Gastrocnemius medialis (tissue), 4 donors: ENCODE results near the gene EXOC3L4. TPM values are rescaled to one million over a fixed set of nuclear protein-coding genes. Genes with fewer than 3 reads are reported as not detected.

Experiments
- ATAC-seq, 2 donors: fragments of 150-250 bp; one replicate each; pipeline ENCODE4 v1.9.1; 2016
- DNase-seq, 2 donors: peaks; one replicate each; pipeline ENCODE4 v3.0.0-alpha.2; 2019
- H3K27ac ChIP-seq, 4 donors: fragments of 200-600 bp; sonication (generic); 1 replicate in 1 of 4; 2 replicates in 3 of 4; pipeline ENCODE4 v1.5.1; 2016 to 2018; ENCODE audit warnings: mild to moderate bottlenecking in 2 of 4, moderate library complexity in 1 of 4
- H3K27me3 ChIP-seq, 3 donors: fragments of 200-600 bp; sonication (generic) in 2 of 3; 1 replicate in 1 of 3; 2 replicates in 2 of 3; pipeline versions ENCODE4 v1.5.1 to v1.6.0; 2016 to 2019; ENCODE audit warnings: mild to moderate bottlenecking in 1 of 3, moderate library complexity in 1 of 3
- H3K36me3 ChIP-seq, 2 donors: fragments of 200-600 bp; sonication (generic) in 1 of 2; one replicate each; pipeline ENCODE4 v1.5.1; 2017 to 2018
- H3K4me1 ChIP-seq, 2 donors: fragments of 200-600 bp; sonication (generic) in 1 of 2; one replicate each; pipeline ENCODE4 v1.5.1; 2016 to 2017; ENCODE audit warnings: mild to moderate bottlenecking in 2 of 2
- H3K4me3 ChIP-seq, 4 donors: fragments of 200-600 bp; sonication (generic) in 3 of 4; 1 replicate in 1 of 4; 2 replicates in 3 of 4; pipeline ENCODE4 v1.5.1; 2016 to 2019; ENCODE audit warnings: mild to moderate bottlenecking in 2 of 4
- H3K9me3 ChIP-seq, 3 donors: fragments of 200-600 bp; sonication (generic) in 2 of 3; 1 replicate in 1 of 3; 2 replicates in 2 of 3; pipeline ENCODE4 v1.5.1; 2016 to 2019
- CTCF ChIP-seq, 5 experiments: fragments of 450-650 bp in 3 of 5; fragments of 200-600 bp in 2 of 5; sonication (generic) in 2 of 5; IDR thresholded peaks in 4 of 5; conservative IDR thresholded peaks in 1 of 5; 1 replicate in 4 of 5; 2 replicates in 1 of 5; pipeline ENCODE4 v1.5.1; 2016 to 2019; ENCODE audit warnings: antibody characterized with exemption in 5 of 5, mild to moderate bottlenecking in 3 of 5, moderate library complexity in 3 of 5
- POLR2A ChIP-seq, 2 donors: fragments of 450-650 bp; IDR thresholded peaks; one replicate each; pipeline ENCODE4 v1.6.1; 2017; ENCODE audit warnings: antibody characterized with exemption in 2 of 2, mild to moderate bottlenecking in 2 of 2, moderate library complexity in 2 of 2
- in situ Hi-C, 4 donors: fragments of 200-750 bp; cut with MboI; loops; one replicate each; pipeline versions ENCODE4 v1.15.0 to v1.8.0; 2017; ENCODE audit warnings: low sequenced_read_pairs in 4 of 4
- intact Hi-C: fragments of 100-400 bp; cut with DNase I; formaldehyde crosslinking; loops from one replicate; pipeline ENCODE4 v1.15.1; 2023; ENCODE audit warnings: low total_unique reads
- total RNA-seq, 4 donors: library from RNA; depleted of rRNA; stranded (reverse); fragments of >200 nt; gene quantifications; one replicate each; pipeline versions ENCODE4 v1.1.0 to v1.2.3, GENCODE V29; 2016

The EXOC3L4 gene
- total RNA-seq, 4 donors from 2014 or later = 0.35 to 2.4 TPM; not detected in 2

- in situ Hi-C loops = no loop called here
- no peak overlapping the region for H3K4me3 ChIP-seq
- H3K27ac ChIP-seq = no peak overlapping the region
- no peaks in the 10 kb centered on the region for H3K36me3 ChIP-seq
- TF ChIP-seq POLR2A (IDR thresholded peaks at IDR 0.05) = no peak
- TF ChIP-seq CTCF (IDR thresholded peaks at IDR 0.05 in 4 of 5, conservative IDR thresholded peaks at IDR 0.05 in 1 of 5) = no peak
- H3K9me3 ChIP-seq = no peaks in the 10 kb centered on the region
- DNase-seq = no peak
- peaks cover 8 to 17% of the 10 kb centered on the region in 2 donors for H3K4me1 ChIP-seq
- no peaks in the 10 kb centered on the region for H3K27me3 ChIP-seq
- no peak for ATAC-seq
- intact Hi-C loops = no loop called here
Observed at GRCh38 chr14:103072595-103073366, 21.7 kb upstream of the EXOC3L4 start.

- DNase-seq = no peak
- Histone ChIP-seq H3K27me3 (no peaks in the 10 kb centered on the region), H3K36me3 (no peaks in the 10 kb centered on the region), H3K27ac (no peak overlapping the region), H3K9me3 (no peaks in the 10 kb centered on the region), H3K4me3 (no peak overlapping the region), H3K4me1 (peaks cover 8 to 17% of the 10 kb centered on the region in 2 donors)
- ATAC-seq = no peak
- TF ChIP-seq POLR2A (IDR thresholded peaks at IDR 0.05) (no peak), CTCF (IDR thresholded peaks at IDR 0.05 in 4 of 5, conservative IDR thresholded peaks at IDR 0.05 in 1 of 5) (no peak)
- in situ Hi-C loops (no loop called here), intact Hi-C loops (no loop called here)
Observed at GRCh38 chr14:103073367-103073875, 21.1 kb upstream of the EXOC3L4 start.

- no peak for DNase-seq
- no peak for ATAC-seq
- peak overlapping the region; percentile 26 to 69 (median 48) for H3K27ac ChIP-seq
Observed at GRCh38 chr14:103073876-103074728, 20.4 kb upstream of the EXOC3L4 start.

More at GRCh38 chr14:103073876-103074728, 20.4 kb upstream of the EXOC3L4 start:
- intact Hi-C loops (no loop called here), in situ Hi-C loops (no loop called here)
- TF ChIP-seq POLR2A (IDR thresholded peaks at IDR 0.05) (no peak), CTCF (IDR thresholded peaks at IDR 0.05 in 4 of 5, conservative IDR thresholded peaks at IDR 0.05 in 1 of 5) (no peak)
- no peaks in the 10 kb centered on the region for H3K27me3 ChIP-seq
- no peaks in the 10 kb centered on the region for H3K36me3 ChIP-seq
- no peaks in the 10 kb centered on the region for H3K9me3 ChIP-seq
- H3K4me1 ChIP-seq = peaks cover 8 to 17% of the 10 kb centered on the region in 2 donors
- no peak overlapping the region for H3K4me3 ChIP-seq
